T-cell (primary cell): ENCODE measurements around the gene TNS2. TPM values are rescaled to one million over a fixed set of nuclear protein-coding genes. Genes with fewer than 3 reads are reported as not detected.
A peak's percentile ranks its signal among the peaks of the same experiment; 100 is the strongest.

Source experiments
- ATAC-seq, 4 experiments: fragments of 200-7000 bp in 3 of 4; fragments of 150-1000 bp in 1 of 4; cut with Tn5 transposase; replicated peaks in 1 of 4; 1 replicate in 3 of 4; 2 replicates in 1 of 4; pipeline ENCODE4 v1.10.0; 2021; ENCODE audit warnings: moderate library complexity in 3 of 4, mild to moderate bottlenecking in 2 of 4, moderate number of reproducible peaks in 1 of 4
- CTCF ChIA-PET, 2 donors: fragments of 300-600 bp; sonication (Branson Sonifier 250); formaldehyde crosslinking; loops; one replicate each; lab custom pipeline; 2022; ENCODE audit warnings: antibody characterized with exemption in 2 of 2; lab: Charles Lee
- POLR2A ChIA-PET, 2 donors: fragments of 300-600 bp; sonication (Branson Sonifier 250); formaldehyde crosslinking; loops; one replicate each; lab custom pipeline; 2022; ENCODE audit warnings: antibody characterized with exemption in 2 of 2; lab: Charles Lee
- DNase-seq, 35 experiments: peaks; one replicate each; pipeline versions ENCODE4 v3.0.0 to v3.0.0-alpha.2; 2013 to 2023
- H3K27ac ChIP-seq: one replicate; pipeline ENCODE4 v1.5.1; 2013; ENCODE audit warnings: low read length
- H3K27me3 ChIP-seq, 2 experiments: replicated peaks in 1 of 2; 1 replicate in 1 of 2; 2 replicates in 1 of 2; pipeline versions ENCODE4 v1.6.1 to v1.7.0; 2013; ENCODE audit warnings: low read length in 1 of 2, mixed read lengths in 1 of 2; ENCODE audit not compliant: control insufficient read depth in 2 of 2, insufficient read depth in 2 of 2; ENCODE audit errors: extremely low read depth in 1 of 2
- H3K36me3 ChIP-seq, 2 donors: 1 replicate in 1 of 2; 2 replicates in 1 of 2; pipeline versions ENCODE4 v1.6.1 to v1.7.0; 2013; ENCODE audit warnings: low read length in 1 of 2; ENCODE audit not compliant: control insufficient read depth in 2 of 2, insufficient read depth in 1 of 2; ENCODE audit errors: extremely low read depth in 1 of 2
- H3K4me1 ChIP-seq, 2 experiments: 1 replicate in 1 of 2; 2 replicates in 1 of 2; pipeline versions ENCODE4 v1.6.1 to v1.7.0; 2013; ENCODE audit warnings: low read length in 2 of 2, mixed read lengths in 1 of 2; ENCODE audit not compliant: insufficient read depth in 2 of 2, control insufficient read depth in 1 of 2; ENCODE audit errors: extremely low read depth in 1 of 2
- H3K4me3 ChIP-seq, 2 donors: 1 replicate in 1 of 2; 2 replicates in 1 of 2; pipeline versions ENCODE4 v1.5.1 to v1.7.0; 2013; ENCODE audit warnings: mild to moderate bottlenecking in 2 of 2, low read length in 1 of 2, moderate library complexity in 1 of 2; ENCODE audit not compliant: control insufficient read depth in 1 of 2; ENCODE audit errors: extremely low read depth in 1 of 2
- H3K9me3 ChIP-seq: 2 replicates; pipeline ENCODE4 v1.7.0; 2013
- H3K27ac Mint-ChIP-seq, 2 donors: one replicate each; pipeline ENCODE4 v1.8.0; 2020 to 2021; ENCODE audit warnings: mild to moderate bottlenecking in 2 of 2, mixed read lengths in 2 of 2
- H3K27me3 Mint-ChIP-seq, 2 donors: one replicate each; pipeline ENCODE4 v1.8.0; 2021 to 2022; ENCODE audit warnings: mixed read lengths in 2 of 2
- H3K36me3 Mint-ChIP-seq: one replicate; pipeline ENCODE4 v1.8.0; 2021; ENCODE audit warnings: mixed read lengths
- H3K4me1 Mint-ChIP-seq, 3 donors: one replicate each; pipeline ENCODE4 v1.8.0; 2020 to 2022; ENCODE audit warnings: mixed read lengths in 3 of 3, mild to moderate bottlenecking in 1 of 3
- H3K4me3 Mint-ChIP-seq, 3 donors: one replicate each; pipeline ENCODE4 v1.8.0; 2020 to 2022; ENCODE audit warnings: mild to moderate bottlenecking in 3 of 3, mixed read lengths in 3 of 3, moderate library complexity in 3 of 3
- H3K9me3 Mint-ChIP-seq, 3 donors: one replicate each; pipeline ENCODE4 v1.8.0; 2020 to 2022; ENCODE audit warnings: mixed read lengths in 3 of 3
- WGBS: methylation state at CpG from one replicate; pipeline ENCODE4 v1.1.5; 2013; ENCODE audit warnings: missing lambda C conversion rate; ENCODE audit not compliant: insufficient coverage; 5-methylcytosine and 5-hydroxymethylcytosine counted together
- total RNA-seq, 35 experiments: library from RNA in 6 of 35; stranded (reverse) in 6 of 35; fragments of 120-200 nt in 1 of 35; gene quantifications; one replicate each; pipeline versions ENCODE4 v1.2.1 to v1.2.4 and lab custom pipeline; 2013 to 2026

The TNS2 gene
- total RNA-seq, 5 donors from 2014 or later (not counting 1 experiment from before 2014, with no cell fraction given), result 2.5 to 5.1 (median 3.0) TPM

- Histone ChIP-seq H3K36me3 (no peaks in the 10 kb centered on the region), H3K4me1 (peaks cover 16 to 48% of the 10 kb centered on the region in 2 experiments), H3K27ac (peak within 1 kb of the TSS; percentile 52), H3K9me3 (no peaks in the 10 kb centered on the region), H3K4me3 (peak within 1 kb of the TSS; percentile 50 to 58), H3K27me3 (peaks cover 0 to 16% of the 10 kb centered on the region in 2 experiments)
- Mint-ChIP-seq H3K27ac (peak within 1 kb of the TSS; percentile 74 to 88), H3K4me3 (peak within 1 kb of the TSS; percentile 75 to 79 (median 78)), H3K36me3 (no peaks in the 10 kb centered on the region), H3K27me3 (peaks cover 0 to 6% of the 10 kb centered on the region in 2 donors), H3K4me1 (peaks cover 38 to 43% (median 38%) of the 10 kb centered on the region in 3 donors), H3K9me3 (no peaks in the 10 kb centered on the region)
- DNase-seq (peak in 28 of 35 experiments; percentile 19 to 69 (median 38)), ATAC-seq (peak; percentile 67 to 74 (median 70))
- under 1% methylated on average over 49 of the region's 51 CpGs for WGBS
- CTCF ChIA-PET, result interaction anchor here in 1 of 2 donors (0.6 to 3.2 kb wide), 4 partner anchors 11 to 91 kb away, joined by 3 to 32 read pairs (median 18); partner anchors contain the start of gene SPRYD3
- POLR2A ChIA-PET, result interaction anchor here in 1 of 2 donors (1.2 kb wide), 1 partner anchor 19 kb away, joined by 3 read pairs; the partner anchor contains the start of gene SPRYD3
Measured at GRCh38 chr12:53097564-53098353, 47.9 kb downstream of the TNS2 start, which contains the start of gene IGFBP6. TSS of gene IGFBP6 (plus strand) at chr12:53097667. CDS start at chr12:53097718, 51 bp downstream.

DNA sequence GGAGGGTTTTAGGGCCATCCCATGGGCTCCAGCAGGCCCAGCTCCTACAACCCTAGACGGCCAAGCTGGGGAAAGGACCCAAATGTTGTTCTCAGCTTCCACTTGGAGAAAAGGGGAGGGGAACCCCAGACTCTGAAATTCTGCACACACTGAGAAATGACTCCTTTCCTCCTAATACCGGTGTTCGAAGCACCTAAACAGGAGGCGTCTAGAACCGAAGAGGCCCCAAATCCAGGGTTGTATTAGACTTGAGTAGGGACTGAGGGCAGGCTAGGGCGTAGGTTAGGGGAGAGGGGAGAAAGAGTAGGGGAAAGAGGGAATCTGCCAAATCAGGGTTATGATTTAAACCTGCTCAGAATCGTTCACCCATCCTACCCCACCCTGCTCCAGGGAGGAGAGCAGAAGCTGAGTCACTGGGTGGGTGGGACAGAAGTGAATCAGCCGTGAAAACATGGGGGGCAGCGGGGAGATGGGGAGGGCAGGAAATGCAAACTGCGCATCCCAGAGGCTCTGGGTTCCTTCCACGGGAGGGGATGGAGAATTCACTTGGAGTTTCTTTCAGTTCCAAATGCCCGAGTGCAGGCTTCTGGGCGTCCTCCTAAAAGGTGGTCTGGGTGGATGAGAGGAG, 48.6 kb downstream of the TNS2 start:
- Histone ChIP-seq H3K9me3 (no peaks in the 10 kb centered on the region), H3K4me1 (peaks cover 23 to 55% of the 10 kb centered on the region in 2 experiments), H3K4me3 (peak overlapping the region; percentile 50 to 58), H3K27ac (peak overlapping the region; percentile 52), H3K27me3 (peaks cover 0 to 16% of the 10 kb centered on the region in 2 experiments), H3K36me3 (no peaks in the 10 kb centered on the region)
- Mint-ChIP-seq H3K4me3 (peak overlapping the region; percentile 75 to 79 (median 77)), H3K27me3 (peaks cover 0 to 6% of the 10 kb centered on the region in 2 donors), H3K4me1 (peaks cover 45 to 50% (median 45%) of the 10 kb centered on the region in 3 donors), H3K9me3 (no peaks in the 10 kb centered on the region), H3K27ac (peak overlapping the region; percentile 74 to 88), H3K36me3 (no peaks in the 10 kb centered on the region)
- DNase-seq (peak in 2 of 35 experiments; percentile 29 to 30), ATAC-seq (no peak)
- ChIA-PET CTCF (interaction anchor here (0.6 to 3.2 kb wide), 11 partner anchors 12 to 901 kb away, joined by 3 to 32 read pairs (median 3); partner anchors contain the start of gene SPRYD3 (in 1 of the 2)), POLR2A (interaction anchor here in 1 of 2 donors (1.2 kb wide), 1 partner anchor 19 kb away, joined by 3 read pairs; the partner anchor contains the start of gene SPRYD3)
- 66% methylated on average over 3 of the region's 13 CpGs for WGBS

- no peaks in the 10 kb centered on the region for H3K36me3 ChIP-seq
- POLR2A ChIA-PET, result interaction anchor here in 1 of 2 donors (1.2 kb wide), 1 partner anchor 20 kb away, joined by 3 read pairs; the partner anchor contains the start of gene SPRYD3
- H3K9me3 ChIP-seq, result no peaks in the 10 kb centered on the region
- H3K36me3 Mint-ChIP-seq, result no peaks in the 10 kb centered on the region
- peaks cover 0 to 15% of the 10 kb centered on the region in 2 experiments for H3K27me3 ChIP-seq
- DNase-seq (peak; percentile 67 to 91 (median 84)), ATAC-seq (peak; percentile 50 to 59 (median 58))
- peaks cover 29 to 63% of the 10 kb centered on the region in 2 experiments for H3K4me1 ChIP-seq
- no peak overlapping the region for H3K4me3 ChIP-seq
- H3K4me1 Mint-ChIP-seq, result peaks cover 52 to 58% (median 54%) of the 10 kb centered on the region in 3 donors
- no peaks in the 10 kb centered on the region for H3K9me3 Mint-ChIP-seq
- peak overlapping the region; percentile 67 to 88 for H3K27ac Mint-ChIP-seq
- 0% methylated on average over 4 of the region's 6 CpGs for WGBS
- H3K27me3 Mint-ChIP-seq, result peaks cover 0 to 6% of the 10 kb centered on the region in 2 donors
- CTCF ChIA-PET, result interaction anchor here (0.6 to 3.2 kb wide), 13 partner anchors 13 to 900 kb away, joined by 3 to 32 read pairs (median 4); partner anchors contain the start of gene SPRYD3 (in 1 of the 2)
- peak overlapping the region; percentile 6 for H3K27ac ChIP-seq
- peak overlapping the region; percentile 45 to 79 (median 55) for H3K4me3 Mint-ChIP-seq
Measured at GRCh38 chr12:53099071-53099882, 49.4 kb downstream of the TNS2 start.

DNA sequence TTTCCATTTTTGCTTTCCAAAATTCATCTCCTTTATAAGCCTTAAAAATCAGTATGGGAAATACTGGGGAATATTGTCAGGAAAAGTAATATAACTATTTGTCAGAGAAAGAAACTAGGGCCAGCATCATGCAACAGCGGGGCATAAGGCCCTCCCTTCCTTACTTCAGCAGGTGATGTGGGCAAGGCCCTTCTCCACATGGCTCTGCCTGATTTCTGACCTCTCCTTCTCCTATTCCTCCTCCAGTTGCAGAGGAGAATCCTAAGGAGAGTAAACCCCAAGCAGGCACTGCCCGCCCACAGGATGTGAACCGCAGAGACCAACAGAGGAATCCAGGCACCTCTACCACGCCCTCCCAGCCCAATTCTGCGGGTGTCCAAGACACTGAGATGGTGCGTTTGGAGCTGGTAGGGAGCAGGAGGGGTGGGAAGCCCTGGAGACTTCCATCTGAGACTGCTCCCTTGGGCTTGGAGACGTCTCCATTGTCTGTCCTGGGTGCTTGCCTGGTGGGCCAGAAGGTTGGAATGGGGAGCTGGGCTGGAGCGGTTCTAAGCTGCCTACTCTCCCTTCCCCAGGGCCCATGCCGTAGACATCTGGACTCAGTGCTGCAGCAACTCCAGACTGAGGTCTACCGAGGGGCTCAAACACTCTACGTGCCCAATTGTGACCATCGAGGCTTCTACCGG, 50.7 kb downstream of the TNS2 start:
- Mint-ChIP-seq H3K27me3 (peaks cover 0 to 6% of the 10 kb centered on the region in 2 donors), H3K36me3 (no peaks in the 10 kb centered on the region), H3K4me3 (no peak overlapping the region), H3K9me3 (no peaks in the 10 kb centered on the region), H3K27ac (no peak overlapping the region), H3K4me1 (peaks cover 56 to 64% (median 57%) of the 10 kb centered on the region in 3 donors)
- Histone ChIP-seq H3K27ac (no peak overlapping the region), H3K9me3 (no peaks in the 10 kb centered on the region), H3K36me3 (no peaks in the 10 kb centered on the region), H3K4me3 (no peak overlapping the region), H3K4me1 (peaks cover 29 to 67% of the 10 kb centered on the region in 2 experiments), H3K27me3 (peaks cover 0 to 13% of the 10 kb centered on the region in 2 experiments)
- ChIA-PET CTCF (no interaction called here), POLR2A (no interaction called here)
- no peak for ATAC-seq
- 87% methylated on average over 3 of the region's 13 CpGs for WGBS
- DNase-seq, result no peak

DNA sequence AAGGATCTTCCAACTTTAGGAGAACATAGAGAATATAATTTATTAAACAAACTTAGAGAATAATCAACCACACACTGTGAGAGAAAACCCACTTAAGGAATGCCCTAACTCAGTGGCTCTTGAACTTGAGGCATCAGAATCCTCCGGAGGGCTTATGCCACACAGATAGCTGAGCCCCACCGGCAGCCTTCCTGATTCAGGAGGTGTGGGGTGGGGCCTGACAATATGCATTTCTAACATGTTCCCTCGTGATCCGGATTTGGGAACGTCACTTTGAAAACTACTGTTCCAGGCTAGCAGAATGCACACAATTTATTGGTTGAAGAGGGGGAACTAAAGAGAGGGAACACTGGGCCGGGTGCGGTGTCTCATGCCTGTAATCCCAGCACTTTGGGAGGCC, 51.4 kb downstream of the TNS2 start:
- peak overlapping the region; percentile 52 to 79 for H3K27ac Mint-ChIP-seq
- H3K4me3 ChIP-seq, result no peak overlapping the region
- no peaks in the 10 kb centered on the region for H3K36me3 Mint-ChIP-seq
- peak overlapping the region in 1 of 3 donors; percentile 34 for H3K4me3 Mint-ChIP-seq
- no peaks in the 10 kb centered on the region for H3K9me3 Mint-ChIP-seq
- peaks cover 55 to 64% (median 57%) of the 10 kb centered on the region in 3 donors for H3K4me1 Mint-ChIP-seq
- H3K27ac ChIP-seq, result no peak overlapping the region
- H3K27me3 Mint-ChIP-seq, result peaks cover 0 to 6% of the 10 kb centered on the region in 2 donors
- ChIA-PET CTCF (interaction anchor here in 1 of 2 donors (0.6 to 0.7 kb wide), 2 partner anchors 40 to 56 kb away, joined by 3 to 8 read pairs; no protein-coding TSS in a partner anchor), POLR2A (interaction anchor here in 1 of 2 donors (1.5 kb wide), 1 partner anchor 22 kb away, joined by 8 read pairs; the partner anchor contains the start of gene SPRYD3)
- DNase-seq (no peak), ATAC-seq (no peak)
- WGBS, result 94% methylated on average over 7 of the region's 7 CpGs
- no peaks in the 10 kb centered on the region for H3K9me3 ChIP-seq
- H3K36me3 ChIP-seq, result no peaks in the 10 kb centered on the region
- peaks cover 29 to 67% of the 10 kb centered on the region in 2 experiments for H3K4me1 ChIP-seq
- H3K27me3 ChIP-seq, result peaks cover 0 to 9% of the 10 kb centered on the region in 2 experiments
